ENCODE data around the gene LGR4. TPM values are rescaled to one million over a fixed set of nuclear protein-coding genes. Genes with fewer than 3 reads are reported as not detected.

Gene LGR4
- total and polyA plus RNA-seq, 2 donors (not counting 1 experiment from before 2014, with no cell fraction given) = 0.92 to 3.3 TPM

- Mint-ChIP-seq H3K27ac (no peak overlapping the region), H3K9me3 (ENCODE audit: insufficient read depth) (no peaks in the 10 kb centered on the region), H3K4me1 (no peaks in the 10 kb centered on the region), H3K27me3 (no peaks in the 10 kb centered on the region), H3K4me3 (no peak overlapping the region)
- Histone ChIP-seq H3K4me3 (ENCODE audit: control extremely low read depth in 1 of 5, extremely low read depth in 1 of 5, insufficient read depth in 1 of 5, low read depth in 2 of 5, low read length in 4 of 5) (no peak overlapping the region), H3K27me3 (replicated peaks in 1 of 4; ENCODE audit: control extremely low read depth in 1 of 4, control insufficient read depth in 3 of 4, insufficient read depth in 4 of 4, low read length in 3 of 4) (no peaks in the 10 kb centered on the region), H3K79me2 (ENCODE audit: control insufficient read depth, insufficient read depth, low read length) (no peaks in the 10 kb centered on the region), H3K27ac (ENCODE audit: low read length in 2 of 2) (no peak overlapping the region), H4K20me1 (ENCODE audit: control insufficient read depth, insufficient read depth, low read length, poor library complexity, severe bottlenecking) (no peaks in the 10 kb centered on the region), H3K9me3 (ENCODE audit: control extremely low read depth in 1 of 3, control insufficient read depth in 2 of 3, insufficient read depth in 1 of 3, low read length in 2 of 3) (no peaks in the 10 kb centered on the region), H3K4me1 (ENCODE audit: control insufficient read depth in 2 of 2, insufficient read depth in 2 of 2, low read length in 2 of 2) (no peaks in the 10 kb centered on the region), H2AFZ (ENCODE audit: insufficient read depth, low read depth, low read length, poor library complexity, severe bottlenecking) (no peak overlapping the region), H3K36me3 (replicated peaks in 1 of 2; ENCODE audit: control extremely low read depth in 1 of 2, control insufficient read depth in 1 of 2, extremely low read depth in 1 of 2, insufficient read depth in 2 of 2, low read length in 1 of 2) (no peaks in the 10 kb centered on the region), H3K9ac (ENCODE audit: low read length) (no peak overlapping the region), H3K4me2 (replicated peaks; ENCODE audit: low read depth, low read length, poor library complexity, severe bottlenecking) (no peak overlapping the region)
- DNase-seq = no peak
- ChIA-PET POLR2A (no interaction called here), CTCF (no interaction called here)
- intact Hi-C loops (cut with micrococcal nuclease) = no loop called here
- TF ChIP-seq CTCF (IDR thresholded peaks at IDR 0.05) (no peak), EZH2 (IDR thresholded peaks at IDR 0.05; ENCODE audit: borderline replicate concordance, insufficient read depth, low read depth, low read length, poor library complexity, severe bottlenecking) (no peak)
- no peak for ATAC-seq (ENCODE audit: low read depth)
- no CpG with 5 or more reads among the region's 2 CpGs for WGBS (ENCODE audit: insufficient coverage)
Measured at GRCh38 chr11:27331981-27332380, 140.6 kb downstream of the LGR4 start.

DNA sequence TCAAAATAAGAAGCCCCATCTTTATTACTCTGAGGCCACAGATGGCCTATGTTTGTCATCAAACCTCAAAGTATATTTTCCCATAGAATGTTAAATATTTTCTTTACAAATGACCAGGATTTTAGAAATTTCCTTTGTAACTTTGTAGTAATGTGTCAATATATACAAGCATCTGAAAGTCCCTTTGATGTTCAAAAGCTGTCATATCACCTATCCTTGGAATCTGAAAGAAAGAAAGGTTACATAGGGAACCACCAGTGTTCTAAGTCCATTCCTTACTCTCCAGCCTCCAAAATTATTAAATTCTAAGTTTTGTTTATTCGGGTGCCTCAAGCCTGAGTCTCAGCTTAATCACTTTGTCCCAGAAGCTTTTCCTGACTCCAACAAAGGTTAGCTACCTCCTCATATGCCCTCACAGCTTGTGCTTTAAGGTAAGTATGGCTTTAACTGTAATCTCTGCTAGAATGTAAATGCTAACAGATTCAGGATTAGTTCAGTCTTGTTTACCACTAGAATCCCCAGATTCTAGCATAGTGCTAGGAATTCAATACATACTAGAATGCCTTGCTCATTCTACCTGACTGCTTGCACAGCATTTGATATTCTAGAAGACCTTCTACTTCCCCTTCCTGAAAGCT lies 141.8 kb downstream of the LGR4 start:
- WGBS (ENCODE audit: insufficient coverage) = no CpG with 5 or more reads among the region's 1 CpG
- Histone ChIP-seq H3K36me3 (replicated peaks in 1 of 2; ENCODE audit: control extremely low read depth in 1 of 2, control insufficient read depth in 1 of 2, extremely low read depth in 1 of 2, insufficient read depth in 2 of 2, low read length in 1 of 2) (no peaks in the 10 kb centered on the region), H3K27me3 (replicated peaks in 1 of 4; ENCODE audit: control extremely low read depth in 1 of 4, control insufficient read depth in 3 of 4, insufficient read depth in 4 of 4, low read length in 3 of 4) (no peaks in the 10 kb centered on the region), H3K9me3 (ENCODE audit: control extremely low read depth in 1 of 3, control insufficient read depth in 2 of 3, insufficient read depth in 1 of 3, low read length in 2 of 3) (no peaks in the 10 kb centered on the region), H3K4me2 (replicated peaks; ENCODE audit: low read depth, low read length, poor library complexity, severe bottlenecking) (no peak overlapping the region), H3K27ac (ENCODE audit: low read length in 2 of 2) (no peak overlapping the region), H3K4me1 (ENCODE audit: control insufficient read depth in 2 of 2, insufficient read depth in 2 of 2, low read length in 2 of 2) (no peaks in the 10 kb centered on the region), H3K4me3 (ENCODE audit: control extremely low read depth in 1 of 5, extremely low read depth in 1 of 5, insufficient read depth in 1 of 5, low read depth in 2 of 5, low read length in 4 of 5) (no peak overlapping the region), H3K9ac (ENCODE audit: low read length) (no peak overlapping the region), H2AFZ (ENCODE audit: insufficient read depth, low read depth, low read length, poor library complexity, severe bottlenecking) (no peak overlapping the region), H3K79me2 (ENCODE audit: control insufficient read depth, insufficient read depth, low read length) (no peaks in the 10 kb centered on the region), H4K20me1 (ENCODE audit: control insufficient read depth, insufficient read depth, low read length, poor library complexity, severe bottlenecking) (no peaks in the 10 kb centered on the region)
- H3K9me3 Mint-ChIP-seq (ENCODE audit: insufficient read depth) = peaks cover 5% of the 10 kb centered on the region
- ChIA-PET CTCF (no interaction called here), POLR2A (no interaction called here)
- H3K4me1 Mint-ChIP-seq = no peaks in the 10 kb centered on the region
- no peak overlapping the region for H3K27ac Mint-ChIP-seq
- intact Hi-C loops (cut with micrococcal nuclease) = no loop called here
- no peaks in the 10 kb centered on the region for H3K27me3 Mint-ChIP-seq
- TF ChIP-seq CTCF (IDR thresholded peaks at IDR 0.05) (no peak), EZH2 (IDR thresholded peaks at IDR 0.05; ENCODE audit: borderline replicate concordance, insufficient read depth, low read depth, low read length, poor library complexity, severe bottlenecking) (no peak)
- no peak for ATAC-seq (ENCODE audit: low read depth)
- no peak overlapping the region for H3K4me3 Mint-ChIP-seq
- DNase-seq = no peak
